ENCODE data around the gene ZBTB39.

Gene ZBTB39

DNA sequence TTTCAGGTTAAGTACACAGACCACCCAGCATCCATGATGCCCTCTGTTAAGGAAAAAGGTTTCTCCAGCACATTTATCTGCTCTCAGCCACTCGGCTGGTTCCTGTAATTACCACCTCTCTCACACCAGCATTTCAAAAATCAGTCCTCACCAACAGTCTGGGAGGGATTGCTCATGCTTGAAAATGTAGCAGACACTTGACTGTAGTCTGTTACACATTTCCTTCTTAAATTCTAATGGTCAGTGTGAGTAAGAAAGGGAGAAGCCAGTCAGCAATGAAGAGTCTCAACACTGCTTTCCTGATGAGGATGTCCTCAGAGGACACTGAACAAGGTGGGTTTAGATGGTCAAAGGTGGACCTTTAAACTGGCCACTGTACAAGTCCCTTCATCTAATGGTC, 6.0 kb downstream of the ZBTB39 start:
- TF ChIP-seq, protein P1, sequence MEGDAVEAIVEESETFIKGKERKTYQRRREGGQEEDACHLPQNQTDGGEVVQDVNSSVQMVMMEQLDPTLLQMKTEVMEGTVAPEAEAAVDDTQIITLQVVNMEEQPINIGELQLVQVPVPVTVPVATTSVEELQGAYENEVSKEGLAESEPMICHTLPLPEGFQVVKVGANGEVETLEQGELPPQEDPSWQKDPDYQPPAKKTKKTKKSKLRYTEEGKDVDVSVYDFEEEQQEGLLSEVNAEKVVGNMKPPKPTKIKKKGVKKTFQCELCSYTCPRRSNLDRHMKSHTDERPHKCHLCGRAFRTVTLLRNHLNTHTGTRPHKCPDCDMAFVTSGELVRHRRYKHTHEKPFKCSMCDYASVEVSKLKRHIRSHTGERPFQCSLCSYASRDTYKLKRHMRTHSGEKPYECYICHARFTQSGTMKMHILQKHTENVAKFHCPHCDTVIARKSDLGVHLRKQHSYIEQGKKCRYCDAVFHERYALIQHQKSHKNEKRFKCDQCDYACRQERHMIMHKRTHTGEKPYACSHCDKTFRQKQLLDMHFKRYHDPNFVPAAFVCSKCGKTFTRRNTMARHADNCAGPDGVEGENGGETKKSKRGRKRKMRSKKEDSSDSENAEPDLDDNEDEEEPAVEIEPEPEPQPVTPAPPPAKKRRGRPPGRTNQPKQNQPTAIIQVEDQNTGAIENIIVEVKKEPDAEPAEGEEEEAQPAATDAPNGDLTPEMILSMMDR (IDR thresholded peaks at IDR 0.05; ENCODE audit: low read depth, low read length, missing control alignments), result no peak
- DNase-seq (ENCODE audit: extremely low read depth, low read depth), result no peak
- no peak overlapping the region for H3K4me3 ChIP-seq (replicated peaks; ENCODE audit: low read depth, low read length)

DNA sequence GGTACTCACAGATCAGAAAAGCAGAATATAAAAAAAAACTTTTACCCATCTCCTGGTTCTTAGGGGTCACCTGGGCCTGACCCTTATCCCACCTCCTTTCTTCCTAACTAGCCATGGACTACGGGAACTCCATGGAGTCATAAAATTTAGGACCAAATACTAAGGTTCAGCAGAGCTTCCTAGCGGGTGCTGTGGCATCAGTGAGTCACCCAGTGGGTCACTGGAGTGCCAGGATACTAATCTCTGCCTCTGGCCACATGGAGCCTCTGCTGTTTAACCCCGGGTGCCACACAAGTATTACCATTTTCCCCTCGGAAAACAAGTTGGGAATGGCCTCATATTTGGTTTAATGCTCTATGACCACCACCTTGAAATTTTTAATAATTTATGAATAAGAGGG, 6.9 kb downstream of the ZBTB39 start:
- no peak for DNase-seq (ENCODE audit: extremely low read depth, low read depth)
- TF ChIP-seq, protein P1 (IDR thresholded peaks at IDR 0.05; ENCODE audit: low read depth, low read length, missing control alignments), result no peak

DNA sequence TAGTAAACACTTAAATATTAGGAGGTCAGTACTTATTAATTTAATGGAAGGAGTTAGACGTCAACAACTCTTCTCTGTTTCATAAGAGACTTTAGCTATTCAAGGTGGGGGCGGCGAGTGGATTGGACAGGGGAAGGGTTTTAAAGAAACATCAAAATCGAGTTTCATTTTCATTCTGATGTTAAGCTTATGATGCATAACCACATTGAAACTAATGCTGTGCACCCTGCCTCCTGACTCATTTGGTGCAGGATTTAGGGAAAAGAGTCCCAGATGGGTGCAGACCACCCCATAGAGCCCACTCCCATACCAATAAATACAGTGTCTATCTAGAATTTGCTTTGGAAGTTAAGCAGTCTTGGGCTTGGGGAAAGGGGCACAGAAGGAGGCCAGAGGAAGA, 7.4 kb downstream of the ZBTB39 start:
- TF ChIP-seq, protein P1 (IDR thresholded peaks at IDR 0.05; ENCODE audit: low read depth, low read length, missing control alignments), result no peak
- DNase-seq (ENCODE audit: extremely low read depth, low read depth), result no peak
- H3K4me3 ChIP-seq (replicated peaks; ENCODE audit: low read depth, low read length), result no peak overlapping the region

More for the DNA sequence above, 6.9 kb downstream of the ZBTB39 start:
- H3K4me3 ChIP-seq (replicated peaks; ENCODE audit: low read depth, low read length), result no peak overlapping the region

DNA sequence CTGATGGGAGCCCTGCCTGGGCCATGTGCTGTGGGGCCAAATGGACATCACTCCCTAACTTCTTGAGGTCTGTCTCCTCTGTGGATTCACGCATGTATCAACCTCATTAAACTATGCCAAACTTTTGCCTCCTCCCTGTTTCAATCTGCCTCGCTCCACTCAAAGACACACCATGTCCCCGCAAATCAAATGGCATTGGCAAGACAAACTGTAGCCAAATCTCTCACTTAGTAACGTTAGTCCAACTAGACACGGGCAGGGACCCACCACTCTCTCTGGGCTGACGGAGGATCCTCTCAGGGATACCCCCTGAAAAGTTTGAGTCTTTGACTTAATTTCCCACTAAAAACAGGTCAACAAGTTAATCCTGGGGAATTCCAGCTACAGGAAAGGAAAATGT, 8.0 kb downstream of the ZBTB39 start:
- TF ChIP-seq, protein P1 (IDR thresholded peaks at IDR 0.05; ENCODE audit: low read depth, low read length, missing control alignments), result no peak
- H3K4me3 ChIP-seq (replicated peaks; ENCODE audit: low read depth, low read length), result no peak overlapping the region
- no peak for DNase-seq (ENCODE audit: extremely low read depth, low read depth)

DNA sequence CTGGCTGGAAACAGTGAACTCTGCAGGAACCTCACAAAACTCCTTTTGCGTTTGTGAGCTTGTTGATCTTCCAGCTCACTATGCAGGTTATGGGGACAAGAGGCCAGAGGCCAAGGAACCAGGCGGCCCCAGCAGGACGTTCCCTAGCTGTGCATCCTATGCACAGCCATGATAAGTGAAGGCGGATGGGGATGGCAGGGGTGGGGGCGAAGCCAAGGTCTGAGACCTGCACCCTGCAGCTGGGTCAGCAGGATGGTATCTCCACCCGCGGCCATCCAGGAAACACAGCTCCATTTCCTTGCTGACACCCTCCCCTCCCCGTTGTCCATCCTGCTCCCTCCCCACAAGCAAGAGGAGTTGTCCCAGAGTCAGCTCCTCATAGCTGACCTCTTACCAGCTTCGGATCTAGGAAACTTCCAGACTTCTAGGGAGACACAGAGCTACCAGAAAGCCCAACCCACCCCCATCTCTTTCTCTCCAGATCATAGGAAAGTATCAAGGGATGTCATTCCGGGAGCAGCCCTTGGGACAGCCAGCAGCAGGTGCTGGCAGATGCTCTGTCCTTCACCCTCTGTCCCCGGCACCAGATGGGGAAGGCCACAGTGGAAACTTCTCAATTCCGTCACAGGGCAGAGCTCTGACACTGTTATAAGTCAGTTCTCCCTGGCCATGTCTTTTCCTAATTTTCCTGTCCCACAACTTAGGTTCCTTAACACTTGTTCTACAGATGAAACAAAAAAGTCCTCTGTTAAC, 9.4 kb downstream of the ZBTB39 start:
- no peak for DNase-seq (ENCODE audit: extremely low read depth, low read depth)
- TF ChIP-seq, protein P1 (IDR thresholded peaks at IDR 0.05; ENCODE audit: low read depth, low read length, missing control alignments), result no peak
- no peak overlapping the region for H3K4me3 ChIP-seq (replicated peaks; ENCODE audit: low read depth, low read length)

DNA sequence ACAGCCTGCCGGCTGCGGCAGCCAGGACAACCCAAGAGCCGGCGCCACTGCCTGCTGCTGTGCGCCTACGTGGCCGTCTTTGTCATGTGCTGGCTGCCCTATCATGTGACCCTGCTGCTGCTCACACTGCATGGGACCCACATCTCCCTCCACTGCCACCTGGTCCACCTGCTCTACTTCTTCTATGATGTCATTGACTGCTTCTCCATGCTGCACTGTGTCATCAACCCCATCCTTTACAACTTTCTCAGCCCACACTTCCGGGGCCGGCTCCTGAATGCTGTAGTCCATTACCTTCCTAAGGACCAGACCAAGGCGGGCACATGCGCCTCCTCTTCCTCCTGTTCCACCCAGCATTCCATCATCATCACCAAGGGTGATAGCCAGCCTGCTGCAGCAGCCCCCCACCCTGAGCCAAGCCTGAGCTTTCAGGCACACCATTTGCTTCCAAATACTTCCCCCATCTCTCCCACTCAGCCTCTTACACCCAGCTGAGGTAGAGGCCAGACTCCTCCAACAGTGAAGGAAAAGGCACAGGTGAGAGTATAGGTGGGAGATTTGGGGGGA, 10.3 kb downstream of the ZBTB39 start:
- H3K4me3 ChIP-seq (replicated peaks; ENCODE audit: low read depth, low read length), result no peak overlapping the region
- TF ChIP-seq, protein P1 (IDR thresholded peaks at IDR 0.05; ENCODE audit: low read depth, low read length, missing control alignments), result no peak
- no peak for DNase-seq (ENCODE audit: extremely low read depth, low read depth)

Measured in HFF-Myc (cell line).